NCI-H748 (cell line): ENCODE results near the gene STK4.

Experiments
- DNase-seq: peaks from one replicate; lab custom pipeline; 2025; ENCODE audit not compliant: unreplicated experiment; lab: John Stamatoyannopoulos, UW

The STK4 gene

GRCh38 chr20:44952731-44953130, 13.6 kb upstream of the STK4 start:
- no peak for DNase-seq

GRCh38 chr20:44954211-44954610, 12.1 kb upstream of the STK4 start:
- DNase-seq = no peak

- no peak for DNase-seq
These were observed 11.0 kb upstream of the STK4 start for GRCh38 chr20:44955270-44955669.

- DNase-seq = no peak
These were observed 9.9 kb upstream of the STK4 start for GRCh38 chr20:44956410-44956809.

- DNase-seq = no peak
These were observed 8.0 kb upstream of the STK4 start for GRCh38 chr20:44958276-44958675.

- DNase-seq = no peak
These were observed 7.2 kb upstream of the STK4 start for GRCh38 chr20:44959082-44959637.

GRCh38 chr20:44959638-44960102, 6.6 kb upstream of the STK4 start:
- DNase-seq = peak; percentile 18

GRCh38 chr20:44960103-44960852, 6.0 kb upstream of the STK4 start, which contains the start of gene TOMM34:
TSS of gene TOMM34 (minus strand) at chr20:44960397. CDS start at chr20:44960333, 64 bp downstream.
- DNase-seq = peak; percentile 91

GRCh38 chr20:44961011-44961869, 5.1 kb upstream of the STK4 start:
- DNase-seq = no peak

GRCh38 chr20:44961870-44962267, 4.4 kb upstream of the STK4 start:
- no peak for DNase-seq

GRCh38 chr20:44962483-44962882, 3.8 kb upstream of the STK4 start:
- no peak for DNase-seq

GRCh38 chr20:44963325-44964215, 2.7 kb upstream of the STK4 start:
- no peak for DNase-seq

GRCh38 chr20:44965651-44966029, 672 bp upstream of the STK4 start:
- no peak for DNase-seq

GRCh38 chr20:44967207-44967807, 995 bp downstream of the STK4 start:
- DNase-seq = no peak

- no peak for DNase-seq
These were observed 3.1 kb downstream of the STK4 start for GRCh38 chr20:44969300-44969894.

- DNase-seq = no peak
These were observed 4.0 kb downstream of the STK4 start for GRCh38 chr20:44970243-44970757.

GRCh38 chr20:44973053-44973452, 6.7 kb downstream of the STK4 start:
- DNase-seq = no peak

- no peak for DNase-seq
These were observed 10.4 kb downstream of the STK4 start for GRCh38 chr20:44976698-44977097.

GRCh38 chr20:44979090-44979621, 12.8 kb downstream of the STK4 start:
- DNase-seq = no peak
